ENCODE data around the gene C6orf132.

The C6orf132 gene

DNA sequence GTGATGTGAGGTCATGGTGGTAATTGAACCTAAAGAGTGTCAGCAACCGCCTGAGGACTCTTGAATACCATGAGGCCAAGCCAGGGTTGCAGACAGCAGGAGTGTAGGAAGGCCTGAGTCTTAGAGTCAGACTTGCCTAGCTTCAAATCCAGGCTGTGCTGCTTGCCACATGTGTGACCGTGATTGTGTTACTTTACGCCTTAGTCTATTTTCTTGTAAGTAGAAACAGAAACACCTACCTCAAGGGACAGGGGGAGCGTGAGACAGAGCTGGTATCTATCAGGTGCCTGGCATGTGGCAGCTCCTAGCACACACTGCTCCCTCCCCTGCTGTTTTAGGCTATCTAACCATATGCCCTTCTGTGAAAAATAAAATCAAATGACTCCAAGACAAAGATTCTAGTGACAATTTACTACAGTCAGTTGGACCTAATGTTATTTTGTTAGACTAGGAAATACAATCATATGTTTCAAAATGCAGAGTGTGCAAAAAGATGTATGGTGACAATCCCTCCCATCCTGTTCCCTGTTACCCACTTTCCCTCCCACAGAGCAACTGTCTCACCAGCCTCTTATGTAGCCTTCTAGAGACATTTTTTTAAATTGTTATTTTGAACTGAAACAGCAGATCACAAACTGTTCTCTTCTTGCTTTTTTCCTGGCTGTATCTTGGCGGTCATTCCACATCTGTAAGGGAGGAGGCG is 70.4 kb downstream of the C6orf132 start:
- no peak for DNase-seq

DNA sequence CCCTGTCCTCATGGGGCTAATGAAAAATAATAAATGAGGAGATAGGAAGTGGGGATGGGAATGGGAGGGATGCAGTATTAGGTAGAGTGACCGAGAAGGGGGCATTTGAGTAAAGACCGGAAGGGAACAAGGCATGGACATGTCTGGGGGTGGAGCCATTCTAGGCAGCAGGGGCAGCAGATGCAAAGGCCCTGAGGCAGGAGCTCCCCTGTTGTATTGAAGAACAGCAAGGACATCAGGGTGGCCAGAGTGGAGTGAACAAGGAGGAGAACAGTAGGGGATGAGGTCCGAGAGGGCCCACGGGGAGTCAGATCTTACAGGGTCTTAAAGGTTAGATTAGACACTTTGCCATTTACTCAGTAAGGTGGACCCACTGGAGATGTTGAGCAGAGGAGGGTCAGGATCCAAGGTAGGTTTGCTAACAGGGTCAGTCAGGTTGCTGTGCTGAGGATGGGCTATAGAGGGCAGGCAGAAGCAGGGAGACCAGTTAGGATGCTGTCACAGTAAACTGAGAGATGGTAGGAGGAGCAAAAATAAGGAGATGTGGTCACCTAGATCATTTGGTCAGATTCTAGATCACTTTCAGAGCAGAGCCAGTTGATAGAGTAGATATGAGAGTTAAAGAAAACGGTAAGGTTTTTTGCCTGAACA is 73.4 kb downstream of the C6orf132 start:
- DNase-seq = no peak

- no peak for DNase-seq
Observed at GRCh38 chr6:42068173-42068572, 74.2 kb downstream of the C6orf132 start.

GRCh38 chr6:42066156-42066675 is 76.2 kb downstream of the C6orf132 start:
- DNase-seq = no peak

GRCh38 chr6:42059743-42060142 is 82.7 kb downstream of the C6orf132 start:
- DNase-seq = no peak

DNA sequence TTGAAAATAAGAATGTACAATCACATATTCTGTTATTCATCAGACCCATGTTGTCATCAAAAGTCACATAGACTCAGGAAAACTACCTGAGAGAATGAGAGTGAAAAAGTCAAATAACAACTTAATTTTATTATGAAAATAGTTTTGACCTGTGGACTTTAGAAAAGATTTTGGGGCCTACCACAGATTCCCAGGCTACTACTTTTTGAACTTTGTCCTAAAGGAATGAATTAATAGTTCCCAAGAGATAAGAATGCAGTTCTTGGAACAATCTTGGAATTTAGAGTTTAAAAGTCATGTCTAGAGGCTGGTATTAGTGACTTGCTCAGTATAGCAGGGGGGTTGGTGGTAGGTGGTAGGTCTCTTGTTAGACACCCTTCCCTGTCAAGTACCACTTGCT is 88.8 kb downstream of the C6orf132 start:
- DNase-seq = no peak

- no peak for DNase-seq
Observed at GRCh38 chr6:42051268-42051653, 91.2 kb downstream of the C6orf132 start.
